SJCRH30 (cell line): ENCODE measurements around the gene CHST11. TPM values are rescaled to one million over a fixed set of nuclear protein-coding genes. Genes with fewer than 3 reads are reported as not detected.

Experiments used
- DNase-seq, 2 experiments: peaks; one replicate each; pipeline ENCODE4 v3.0.0-alpha.2; 2015 to 2020
- H3K27ac ChIP-seq: fragments of 250-450 bp; sonication (Bioruptor Pico); 2 replicates; pipeline ENCODE4 v1.5.1; 2020; ENCODE audit warnings: mild to moderate bottlenecking, moderate library complexity
- H3K27me3 ChIP-seq: fragments of 250-450 bp; sonication (Bioruptor Pico); 2 replicates; pipeline ENCODE4 v1.5.1; 2020; ENCODE audit warnings: mild to moderate bottlenecking, moderate library complexity
- H3K36me3 ChIP-seq: fragments of 250-450 bp; sonication (Bioruptor Pico); 2 replicates; pipeline ENCODE4 v1.5.1; 2020; ENCODE audit warnings: mild to moderate bottlenecking, moderate library complexity
- H3K4me1 ChIP-seq: fragments of 250-450 bp; sonication (Bioruptor Pico); 2 replicates; pipeline ENCODE4 v1.5.1; 2020; ENCODE audit warnings: mild to moderate bottlenecking, moderate library complexity
- H3K4me3 ChIP-seq: fragments of 250-450 bp; sonication (Bioruptor Pico); 2 replicates; pipeline ENCODE4 v1.5.1; 2020; ENCODE audit warnings: mild to moderate bottlenecking, moderate library complexity
- H3K9me3 ChIP-seq: fragments of 250-450 bp; sonication (Bioruptor Pico); replicated peaks from 2 replicates; pipeline ENCODE4 v1.5.1; 2020; ENCODE audit warnings: mild to moderate bottlenecking, moderate library complexity
- total RNA-seq: library from RNA; depleted of rRNA; stranded (reverse); fragments of >200 nt; shearing (Covaris generic); gene quantifications from 2 replicates; pipeline ENCODE4 v1.2.3, GENCODE V29; 2014

CHST11 gene
- total RNA-seq, 1 experiment from 2014 or later, result 37.0 TPM

DNA sequence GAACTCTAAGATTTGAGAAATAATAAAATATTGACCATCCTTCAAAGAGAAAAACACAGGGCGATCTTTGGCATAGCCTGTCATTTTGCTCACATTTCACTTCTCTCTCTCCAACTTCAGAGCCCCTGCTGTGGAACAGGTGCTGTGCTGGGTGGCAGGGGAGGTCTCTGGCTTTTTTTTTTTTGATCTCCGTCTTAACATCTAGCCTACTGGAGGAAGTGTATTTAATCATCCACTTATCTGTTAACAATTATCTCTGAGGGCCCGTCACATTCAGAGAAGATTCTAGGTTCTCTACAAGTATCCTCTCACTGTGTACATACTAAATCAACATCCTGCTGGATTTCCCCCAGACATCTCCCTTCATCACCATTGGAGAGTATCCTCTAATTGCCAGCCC lies 34.1 kb downstream of the CHST11 start:
- H3K36me3 ChIP-seq, result 0 out of 2 replicates have a peak, but pooled peaks cover 3% of the 10 kb centered on the region
- H3K27me3 ChIP-seq, result no peaks in the 10 kb centered on the region
- H3K4me1 ChIP-seq, result peaks cover 17% of the 10 kb centered on the region
- no peak overlapping the region for H3K27ac ChIP-seq
- H3K9me3 ChIP-seq, result no peaks in the 10 kb centered on the region
- no peak overlapping the region for H3K4me3 ChIP-seq
- DNase-seq, result no peak

DNA sequence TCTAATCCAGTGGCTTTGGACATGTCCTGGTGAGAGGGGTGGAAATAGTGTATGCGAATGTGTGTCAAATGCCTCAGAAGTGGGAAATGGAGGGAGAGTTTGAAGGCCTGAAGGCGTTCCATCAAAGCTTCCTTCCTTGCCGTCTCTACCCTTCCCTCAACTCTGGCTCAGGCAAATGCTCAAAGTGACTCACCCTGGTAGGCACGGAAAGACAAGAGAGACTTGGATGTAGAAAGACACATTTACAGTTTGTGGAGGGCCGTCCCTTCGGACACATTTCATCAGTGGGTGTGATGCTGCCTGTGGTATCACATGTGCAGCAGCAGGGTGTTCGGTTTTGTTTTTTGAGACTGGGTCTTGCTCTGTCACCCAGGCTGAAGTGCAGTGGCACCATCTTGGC lies 36.7 kb downstream of the CHST11 start:
- H3K27ac ChIP-seq, result no peak overlapping the region
- H3K9me3 ChIP-seq, result no peaks in the 10 kb centered on the region
- no peak for DNase-seq
- peaks cover 31% of the 10 kb centered on the region for H3K4me1 ChIP-seq
- H3K27me3 ChIP-seq, result no peaks in the 10 kb centered on the region
- H3K36me3 ChIP-seq, result 0 out of 2 replicates have a peak, but pooled peaks cover 3% of the 10 kb centered on the region
- H3K4me3 ChIP-seq, result no peak overlapping the region

DNA sequence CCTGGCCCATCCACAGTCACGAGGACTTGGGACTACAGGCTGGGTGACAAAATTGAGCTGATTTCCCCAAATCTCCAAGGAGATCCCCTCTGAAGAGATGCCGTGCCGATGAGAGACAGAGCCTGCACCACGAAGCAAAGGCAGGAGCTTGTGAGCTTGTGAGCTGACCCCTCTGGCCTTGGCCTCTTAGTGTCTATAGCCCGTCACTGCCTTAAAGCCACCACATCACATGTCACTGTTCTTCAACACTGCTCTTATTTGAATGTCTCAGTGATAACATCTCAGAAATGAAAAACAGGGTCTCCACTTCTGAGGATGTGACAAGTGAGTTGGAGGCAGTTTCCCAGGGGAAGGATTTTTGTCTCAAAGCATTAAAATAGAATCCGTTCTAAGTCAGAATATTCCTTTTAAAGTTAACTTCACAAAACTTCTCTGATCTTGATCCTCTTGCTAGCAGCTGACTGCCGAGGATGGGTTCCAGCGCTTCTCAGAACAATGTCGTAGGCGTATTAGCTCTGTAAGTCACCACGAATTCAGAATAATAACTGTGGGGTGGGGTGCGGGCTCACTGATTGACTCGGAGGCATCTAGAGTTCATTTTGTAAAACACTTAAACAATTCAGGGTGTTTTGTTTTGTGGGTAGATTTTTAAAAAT lies 37.5 kb downstream of the CHST11 start:
- no peaks in the 10 kb centered on the region for H3K27me3 ChIP-seq
- no peaks in the 10 kb centered on the region for H3K9me3 ChIP-seq
- H3K27ac ChIP-seq, result no peak overlapping the region
- peaks cover 31% of the 10 kb centered on the region for H3K4me1 ChIP-seq
- H3K4me3 ChIP-seq, result no peak overlapping the region
- DNase-seq, result no peak
- 0 out of 2 replicates have a peak, but pooled peaks cover 3% of the 10 kb centered on the region for H3K36me3 ChIP-seq

DNA sequence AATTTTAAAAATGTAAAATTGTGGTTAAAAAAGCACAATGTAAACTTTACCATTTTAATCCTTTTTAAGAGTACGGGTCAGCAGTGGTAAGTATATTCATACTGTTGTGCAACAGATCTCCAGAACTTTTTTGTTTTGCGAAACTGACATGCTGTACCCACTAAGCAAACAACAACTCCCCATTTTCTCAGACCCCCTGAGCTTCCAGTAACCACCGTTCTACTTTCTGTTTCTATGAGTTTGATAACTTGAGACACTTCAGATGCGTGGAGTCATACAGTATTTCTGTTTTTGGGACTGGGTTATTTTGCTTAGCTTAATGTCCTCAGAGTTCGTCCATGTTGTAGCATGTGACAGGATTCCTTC lies 38.0 kb downstream of the CHST11 start:
- no peak for DNase-seq
- peaks cover 30% of the 10 kb centered on the region for H3K4me1 ChIP-seq
- H3K27me3 ChIP-seq, result no peaks in the 10 kb centered on the region
- H3K9me3 ChIP-seq, result no peaks in the 10 kb centered on the region
- H3K27ac ChIP-seq, result no peak overlapping the region
- H3K4me3 ChIP-seq, result no peak overlapping the region
- H3K36me3 ChIP-seq, result 0 out of 2 replicates have a peak, but pooled peaks cover 3% of the 10 kb centered on the region

DNA sequence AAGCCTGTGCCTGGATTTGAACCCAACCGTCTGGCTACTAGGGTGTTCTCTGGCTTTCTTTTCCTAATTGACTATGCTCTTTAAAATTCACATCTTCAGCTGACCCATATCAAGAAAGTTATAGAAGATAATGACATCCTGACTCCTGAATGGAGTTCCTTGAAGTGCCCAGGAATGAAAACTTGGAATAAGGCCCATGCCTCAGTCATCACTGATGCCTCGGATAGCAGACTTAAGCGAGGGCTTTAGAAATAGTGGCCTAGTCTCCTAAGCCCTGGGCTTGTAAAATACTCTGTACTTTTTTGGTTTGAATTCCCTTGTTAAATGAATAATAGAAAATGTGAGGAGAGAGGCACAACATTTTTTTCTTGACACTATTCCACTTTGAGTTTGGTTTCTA lies 39.0 kb downstream of the CHST11 start:
- H3K4me3 ChIP-seq, result no peak overlapping the region
- H3K27me3 ChIP-seq, result no peaks in the 10 kb centered on the region
- H3K9me3 ChIP-seq, result no peaks in the 10 kb centered on the region
- 0 out of 2 replicates have a peak, but pooled peaks cover 3% of the 10 kb centered on the region for H3K36me3 ChIP-seq
- no peak overlapping the region for H3K27ac ChIP-seq
- peaks cover 21% of the 10 kb centered on the region for H3K4me1 ChIP-seq
- DNase-seq, result no peak

DNA sequence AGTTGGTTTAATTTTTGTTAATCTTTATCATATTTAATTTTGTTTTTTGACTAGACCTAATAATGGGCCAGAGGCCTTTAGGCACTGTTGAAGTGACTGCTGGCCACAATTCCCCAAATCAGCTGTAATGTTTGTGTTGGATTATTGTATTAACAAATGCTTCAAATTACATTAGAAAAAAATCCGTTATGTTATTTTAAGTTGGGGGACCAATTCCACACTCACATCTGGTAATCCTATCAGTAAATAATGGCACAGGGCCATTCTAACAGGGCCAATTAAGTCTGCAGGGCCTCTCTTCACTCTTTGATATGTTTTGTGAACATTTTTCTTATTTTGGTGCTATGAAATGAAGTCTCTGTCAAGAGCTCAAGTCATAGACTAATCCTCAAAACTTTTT lies 39.6 kb downstream of the CHST11 start:
- H3K27me3 ChIP-seq, result no peaks in the 10 kb centered on the region
- H3K4me1 ChIP-seq, result peaks cover 21% of the 10 kb centered on the region
- DNase-seq, result peak in 1 of 2 experiments; percentile 50
- H3K9me3 ChIP-seq, result no peaks in the 10 kb centered on the region
- no peak overlapping the region for H3K4me3 ChIP-seq
- H3K36me3 ChIP-seq, result 0 out of 2 replicates have a peak, but pooled peaks cover 3% of the 10 kb centered on the region
- no peak overlapping the region for H3K27ac ChIP-seq

DNA sequence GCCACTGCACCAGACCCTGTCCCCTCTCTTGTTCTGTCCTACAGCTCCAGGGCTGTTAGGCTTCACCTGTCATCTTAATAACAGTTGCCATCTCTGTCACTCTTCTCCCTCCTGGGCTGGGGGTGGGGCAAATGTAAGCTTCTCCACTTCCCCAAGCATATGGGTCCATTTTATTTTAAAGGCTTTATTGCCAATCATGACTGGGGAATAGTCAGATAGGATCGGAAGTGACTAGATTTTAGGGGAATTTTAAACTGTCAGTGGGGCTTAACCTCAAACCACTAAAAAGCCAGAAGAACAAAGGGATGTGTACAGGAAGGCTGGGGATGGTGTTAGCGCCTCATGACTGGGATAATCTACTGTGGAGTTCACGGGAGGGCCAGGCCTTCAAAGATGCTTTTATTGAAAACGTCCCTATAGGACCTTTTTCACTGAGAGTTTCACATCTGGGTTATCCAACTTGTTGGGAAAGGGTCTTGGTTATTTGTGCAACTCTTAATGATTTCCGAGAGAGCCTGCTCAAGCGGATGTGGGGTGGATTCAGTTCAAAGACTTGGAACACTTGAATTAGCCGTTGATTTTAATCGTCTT lies 41.6 kb downstream of the CHST11 start:
- Histone ChIP-seq H3K27me3 (no peaks in the 10 kb centered on the region), H3K4me1 (peaks cover 21% of the 10 kb centered on the region), H3K27ac (no peak overlapping the region), H3K9me3 (no peaks in the 10 kb centered on the region), H3K36me3 (0 out of 2 replicates have a peak, but pooled peaks cover 3% of the 10 kb centered on the region), H3K4me3 (no peak overlapping the region)
- DNase-seq, result peak; percentile 45 to 77

DNA sequence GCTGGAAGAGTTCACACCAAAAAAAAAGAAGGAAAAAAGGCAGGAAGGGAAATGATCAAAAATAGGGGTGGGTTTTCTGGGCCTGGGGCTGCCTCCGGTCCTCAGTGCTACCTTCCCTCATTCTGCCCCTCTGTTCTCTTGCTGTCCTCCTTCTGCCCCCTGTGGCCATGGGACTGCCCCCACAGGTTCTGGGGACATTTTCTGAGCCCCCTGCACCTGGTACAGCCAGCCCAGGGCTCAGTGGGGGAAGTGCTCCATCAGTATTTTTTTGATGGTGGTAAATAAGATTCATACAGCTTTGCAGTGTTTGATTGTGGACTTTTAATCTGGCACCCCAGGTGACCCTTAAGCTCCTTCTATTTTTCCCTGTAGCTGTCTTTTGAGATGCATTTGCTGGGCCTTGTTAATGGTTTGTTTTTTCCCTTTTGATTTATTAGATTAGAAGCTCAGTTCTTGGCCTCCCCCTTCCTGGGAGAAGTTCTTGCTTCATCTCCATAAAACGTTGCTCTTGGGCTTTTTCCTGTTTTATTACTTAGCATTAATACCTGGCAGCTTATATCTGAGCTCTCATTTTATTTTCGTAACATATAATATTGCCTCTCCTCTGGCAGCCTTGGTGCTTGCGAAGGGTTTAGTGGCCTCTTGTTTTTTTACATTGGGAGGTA lies 43.1 kb downstream of the CHST11 start:
- H3K9me3 ChIP-seq, result no peaks in the 10 kb centered on the region
- H3K4me3 ChIP-seq, result no peak overlapping the region
- H3K36me3 ChIP-seq, result 0 out of 2 replicates have a peak, but pooled peaks cover 3% of the 10 kb centered on the region
- H3K4me1 ChIP-seq, result peaks cover 21% of the 10 kb centered on the region
- no peak for DNase-seq
- no peaks in the 10 kb centered on the region for H3K27me3 ChIP-seq
- no peak overlapping the region for H3K27ac ChIP-seq

DNA sequence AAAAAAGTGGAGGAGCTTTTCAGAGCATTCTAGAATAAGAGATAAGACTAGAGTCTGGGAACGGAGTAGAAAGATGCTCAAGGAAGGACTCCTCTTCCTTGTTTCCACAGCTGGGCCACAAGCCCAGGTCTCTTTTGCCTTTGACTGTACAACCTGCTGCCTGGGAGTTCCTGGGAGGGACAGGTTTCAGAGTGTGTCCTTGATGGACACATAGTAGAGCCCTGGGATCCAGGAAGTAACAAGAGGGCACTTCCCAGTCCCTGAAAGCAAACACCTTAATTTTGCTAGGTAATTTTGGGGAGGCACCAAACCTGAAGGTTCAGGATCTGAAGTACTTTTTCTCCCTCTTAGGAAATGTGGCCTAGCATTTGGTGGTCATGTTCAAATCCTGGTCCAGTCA lies 44.4 kb downstream of the CHST11 start:
- DNase-seq, result no peak
- peaks cover 15% of the 10 kb centered on the region for H3K4me1 ChIP-seq
- H3K36me3 ChIP-seq, result no peaks in the 10 kb centered on the region
- no peaks in the 10 kb centered on the region for H3K9me3 ChIP-seq
- H3K27ac ChIP-seq, result no peak overlapping the region
- no peaks in the 10 kb centered on the region for H3K27me3 ChIP-seq
- no peak overlapping the region for H3K4me3 ChIP-seq

DNA sequence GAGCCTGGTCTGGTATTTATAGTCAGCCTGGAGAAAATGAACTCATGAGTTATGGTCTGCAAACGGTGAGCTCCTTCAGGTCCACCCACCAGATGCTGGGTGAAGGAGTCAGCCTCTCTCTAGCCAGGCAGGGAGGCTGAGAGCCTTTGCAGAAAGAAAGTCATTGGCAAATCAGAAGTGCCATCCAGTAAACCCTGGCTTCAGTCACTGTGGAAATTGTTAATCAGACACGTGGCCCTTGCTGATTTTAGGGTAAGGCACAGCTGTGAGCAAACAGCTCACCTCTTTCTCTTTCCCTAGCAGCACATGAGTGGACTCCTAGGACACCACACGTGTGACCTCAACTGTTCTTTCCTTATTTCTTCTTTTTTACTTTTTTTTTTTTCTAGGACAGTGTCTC lies 44.9 kb downstream of the CHST11 start:
- DNase-seq, result no peak
- Histone ChIP-seq H3K36me3 (no peaks in the 10 kb centered on the region), H3K4me1 (peaks cover 9% of the 10 kb centered on the region), H3K4me3 (no peak overlapping the region), H3K27ac (no peak overlapping the region), H3K9me3 (no peaks in the 10 kb centered on the region), H3K27me3 (no peaks in the 10 kb centered on the region)

DNA sequence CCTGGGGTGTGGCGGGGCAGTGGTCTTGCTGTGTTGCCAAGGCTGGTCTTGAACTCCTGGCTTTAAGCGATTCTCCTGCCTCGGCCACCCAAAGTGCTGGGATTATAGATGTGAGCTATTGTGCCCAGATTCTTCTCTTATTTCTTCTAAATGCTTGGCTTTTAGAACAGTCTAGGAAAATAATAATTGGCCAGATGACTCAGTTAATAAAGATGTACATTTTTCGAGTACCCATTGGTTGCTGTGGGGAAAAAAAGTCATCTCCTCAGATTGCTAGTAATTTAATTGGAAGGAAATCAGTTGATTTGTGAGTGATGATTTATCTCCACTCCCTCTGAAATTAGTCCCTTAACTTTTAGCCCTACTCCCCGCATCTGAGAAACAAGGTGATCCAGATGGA lies 45.5 kb downstream of the CHST11 start:
- Histone ChIP-seq H3K27ac (no peak overlapping the region), H3K4me1 (peaks cover 6% of the 10 kb centered on the region), H3K9me3 (no peaks in the 10 kb centered on the region), H3K4me3 (no peak overlapping the region), H3K27me3 (no peaks in the 10 kb centered on the region), H3K36me3 (no peaks in the 10 kb centered on the region)
- no peak for DNase-seq

DNA sequence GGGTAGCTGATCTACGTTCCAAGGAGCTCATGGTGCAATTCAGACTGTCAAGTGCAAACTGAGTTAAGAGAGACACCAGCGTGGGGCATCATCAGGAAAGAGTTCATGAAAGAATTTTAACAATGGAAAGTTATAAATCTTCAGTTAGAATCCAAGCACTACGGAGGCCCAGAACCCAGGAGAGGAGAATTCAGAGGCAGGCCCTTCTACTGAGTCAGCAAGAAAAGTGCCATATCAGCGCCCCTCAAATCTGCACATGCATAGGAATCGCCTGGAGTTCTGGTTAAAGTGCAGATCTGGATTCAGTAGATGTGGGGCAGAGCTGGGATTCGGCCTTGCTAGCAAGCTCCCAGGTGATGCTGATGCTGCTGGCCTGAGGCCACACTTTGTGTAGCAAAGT lies 45.9 kb downstream of the CHST11 start:
- Histone ChIP-seq H3K4me3 (no peak overlapping the region), H3K27me3 (no peaks in the 10 kb centered on the region), H3K9me3 (no peaks in the 10 kb centered on the region), H3K36me3 (no peaks in the 10 kb centered on the region), H3K27ac (no peak overlapping the region), H3K4me1 (peaks cover 6% of the 10 kb centered on the region)
- no peak for DNase-seq

DNA sequence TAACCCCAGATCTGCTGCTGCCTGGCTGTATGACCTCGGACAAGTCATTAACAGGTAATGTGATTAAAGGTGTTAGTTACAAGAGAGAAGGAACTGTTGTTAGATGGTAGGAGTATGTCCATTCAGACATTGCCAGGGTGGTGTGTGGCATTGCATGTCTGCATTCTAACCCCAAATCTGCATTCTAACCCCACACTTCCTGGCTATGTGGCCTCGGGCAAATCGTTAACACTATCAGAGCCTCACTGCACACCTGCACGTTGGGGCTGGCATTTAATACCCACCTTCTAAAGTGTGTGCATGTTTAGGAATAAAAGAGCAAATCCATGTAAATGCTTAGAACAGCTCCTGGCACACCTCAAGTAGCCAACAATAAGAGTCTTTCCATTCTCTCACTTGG lies 46.4 kb downstream of the CHST11 start:
- Histone ChIP-seq H3K4me3 (no peak overlapping the region), H3K27ac (no peak overlapping the region), H3K27me3 (no peaks in the 10 kb centered on the region), H3K4me1 (peaks cover 2% of the 10 kb centered on the region), H3K9me3 (no peaks in the 10 kb centered on the region), H3K36me3 (no peaks in the 10 kb centered on the region)
- no peak for DNase-seq

DNA sequence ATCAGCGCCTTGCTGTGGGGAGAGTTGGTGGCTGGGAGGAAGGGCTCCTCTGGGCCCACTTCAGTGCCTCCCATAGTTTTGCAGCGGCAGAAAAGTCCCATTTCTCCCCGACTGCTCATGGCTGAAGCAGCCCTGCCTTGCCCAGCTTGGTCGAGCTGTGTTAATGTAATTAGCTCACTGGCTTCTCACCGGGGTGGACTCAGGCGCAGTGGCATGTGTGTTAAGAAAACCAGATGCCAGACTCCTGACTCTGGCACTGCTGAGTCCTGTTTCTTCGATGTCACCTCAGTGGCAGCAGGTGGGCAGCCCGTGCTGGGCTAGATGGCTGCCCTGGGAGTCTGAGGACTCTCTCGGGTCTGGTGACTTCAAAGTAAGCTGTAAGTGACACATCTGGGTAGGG lies 47.4 kb downstream of the CHST11 start:
- Histone ChIP-seq H3K27me3 (no peaks in the 10 kb centered on the region), H3K4me3 (no peak overlapping the region), H3K9me3 (no peaks in the 10 kb centered on the region), H3K36me3 (no peaks in the 10 kb centered on the region), H3K27ac (no peak overlapping the region), H3K4me1 (no peaks in the 10 kb centered on the region)
- DNase-seq, result no peak

DNA sequence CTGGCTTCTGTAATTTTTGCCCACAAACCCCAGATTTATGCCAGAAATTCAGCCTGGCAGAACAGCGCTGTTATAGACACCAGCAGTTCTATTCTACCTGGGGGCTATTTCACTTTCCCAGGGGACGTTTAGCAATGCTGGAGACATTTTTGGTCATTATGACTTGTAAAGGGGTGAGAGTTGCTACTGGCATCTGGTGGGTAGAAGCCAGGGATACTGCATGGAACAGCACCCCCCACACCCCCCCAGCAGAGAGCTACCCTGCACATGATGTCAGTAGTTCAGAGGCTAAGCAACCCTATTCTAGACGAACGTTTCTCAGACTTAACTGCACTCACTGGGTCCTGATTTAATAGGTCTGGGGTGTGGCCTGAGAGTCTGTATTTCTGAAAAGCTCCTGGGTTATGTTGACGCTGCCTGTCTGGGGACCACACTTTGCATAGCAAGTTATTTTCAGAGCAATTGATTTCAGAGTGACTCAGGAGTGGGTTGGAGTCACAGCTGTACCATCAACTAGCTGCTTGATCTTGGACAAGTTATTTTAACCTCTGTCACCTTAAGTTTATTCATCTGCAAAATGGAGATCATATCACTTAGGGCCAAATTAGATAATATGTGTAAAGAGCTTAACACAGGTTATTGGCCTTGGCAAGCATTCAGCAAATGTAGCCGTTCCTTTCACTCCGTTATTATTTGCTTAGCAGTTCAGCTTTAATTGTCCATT lies 48.5 kb downstream of the CHST11 start:
- no peak for DNase-seq
- H3K4me1 ChIP-seq, result no peaks in the 10 kb centered on the region
- no peaks in the 10 kb centered on the region for H3K27me3 ChIP-seq
- no peaks in the 10 kb centered on the region for H3K9me3 ChIP-seq
- H3K36me3 ChIP-seq, result no peaks in the 10 kb centered on the region
- H3K4me3 ChIP-seq, result no peak overlapping the region
- no peak overlapping the region for H3K27ac ChIP-seq
